GM10266 (cell line): Measurements from ENCODE around the gene BTBD8.

Experiments used
- DNase-seq: peaks from one replicate; pipeline ENCODE4 v3.0.0; 2012; ENCODE audit errors: extremely low spot score
- TF ChIP-seq, protein P1 (sequence below): IDR thresholded peaks from 2 replicates; pipeline ENCODE4 v1.5.1; 2012; ENCODE audit warnings: mild to moderate bottlenecking, low read depth; ENCODE audit not compliant: control insufficient read depth, insufficient read depth; ENCODE audit errors: missing control alignments

The BTBD8 gene

DNA sequence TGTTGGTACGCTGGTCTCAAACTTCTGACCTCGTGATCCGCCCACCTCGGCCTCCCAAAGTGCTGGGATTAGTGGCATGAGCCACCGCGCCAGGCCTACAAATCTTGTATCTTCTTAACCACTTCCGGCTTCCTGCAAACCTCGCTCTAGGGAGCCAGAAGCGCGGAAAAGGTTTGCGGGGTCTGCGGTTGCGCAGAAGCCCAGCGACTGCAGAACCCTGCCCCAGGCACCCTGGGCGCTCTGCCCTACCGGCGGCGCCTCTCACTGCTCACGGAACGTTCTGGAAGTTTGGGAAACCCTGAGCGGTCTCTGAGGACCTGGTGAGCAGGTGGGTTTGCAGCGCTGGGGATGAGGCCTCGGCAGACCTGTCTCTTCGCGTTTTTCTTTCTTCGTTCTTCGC is 137.6 kb downstream of the BTBD8 start, which contains the start of gene C1orf146:
Gene C1orf146, plus strand, starts transcription at position 195 of the 400 bp plus-strand sequence. CDS start 13,506 bp downstream, outside the sequence.
- DNase-seq: no peak
- TF ChIP-seq, protein P1, sequence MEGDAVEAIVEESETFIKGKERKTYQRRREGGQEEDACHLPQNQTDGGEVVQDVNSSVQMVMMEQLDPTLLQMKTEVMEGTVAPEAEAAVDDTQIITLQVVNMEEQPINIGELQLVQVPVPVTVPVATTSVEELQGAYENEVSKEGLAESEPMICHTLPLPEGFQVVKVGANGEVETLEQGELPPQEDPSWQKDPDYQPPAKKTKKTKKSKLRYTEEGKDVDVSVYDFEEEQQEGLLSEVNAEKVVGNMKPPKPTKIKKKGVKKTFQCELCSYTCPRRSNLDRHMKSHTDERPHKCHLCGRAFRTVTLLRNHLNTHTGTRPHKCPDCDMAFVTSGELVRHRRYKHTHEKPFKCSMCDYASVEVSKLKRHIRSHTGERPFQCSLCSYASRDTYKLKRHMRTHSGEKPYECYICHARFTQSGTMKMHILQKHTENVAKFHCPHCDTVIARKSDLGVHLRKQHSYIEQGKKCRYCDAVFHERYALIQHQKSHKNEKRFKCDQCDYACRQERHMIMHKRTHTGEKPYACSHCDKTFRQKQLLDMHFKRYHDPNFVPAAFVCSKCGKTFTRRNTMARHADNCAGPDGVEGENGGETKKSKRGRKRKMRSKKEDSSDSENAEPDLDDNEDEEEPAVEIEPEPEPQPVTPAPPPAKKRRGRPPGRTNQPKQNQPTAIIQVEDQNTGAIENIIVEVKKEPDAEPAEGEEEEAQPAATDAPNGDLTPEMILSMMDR: no peak

DNA sequence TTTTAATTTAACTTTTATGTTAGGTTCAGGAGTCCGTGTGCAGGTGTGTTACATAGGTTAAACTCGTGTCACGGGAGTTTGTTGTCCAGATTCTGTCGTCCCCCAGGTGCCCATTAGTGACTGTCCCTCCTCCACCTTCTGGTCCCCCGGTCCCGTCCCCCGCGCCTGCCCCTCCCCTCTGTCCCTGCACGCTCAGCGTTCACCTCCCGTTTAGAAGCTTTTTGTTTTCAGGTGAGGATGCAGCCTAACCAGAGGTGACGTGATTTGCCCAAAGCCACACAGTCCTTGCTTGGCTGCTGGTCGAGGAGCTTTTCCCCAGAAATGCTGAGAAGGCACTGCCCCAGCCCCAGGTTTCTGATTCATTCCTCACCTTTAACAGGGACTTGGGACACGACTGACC is 138.4 kb downstream of the BTBD8 start:
- no peak for DNase-seq
- TF ChIP-seq, protein P1: no peak

DNA sequence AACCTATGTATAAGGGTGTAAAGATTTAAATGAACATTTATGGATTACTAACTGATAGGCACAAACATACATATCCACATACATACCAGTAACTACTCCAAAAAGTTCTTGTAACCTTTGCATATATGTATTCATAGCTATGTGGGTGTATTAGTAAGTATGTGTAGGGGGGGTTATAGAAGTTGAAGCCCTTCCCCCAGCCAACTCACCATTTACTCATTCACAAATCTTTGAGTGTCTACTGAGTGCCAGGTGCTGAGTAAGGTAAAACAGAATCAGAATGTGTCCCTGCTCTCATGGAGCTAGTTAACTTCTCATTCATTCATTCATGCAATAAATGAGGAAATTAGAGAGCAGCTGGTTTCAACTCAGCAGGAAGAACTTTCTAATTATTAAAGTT is 138.9 kb downstream of the BTBD8 start:
- no peak for DNase-seq
- TF ChIP-seq, protein P1: no peak

DNA sequence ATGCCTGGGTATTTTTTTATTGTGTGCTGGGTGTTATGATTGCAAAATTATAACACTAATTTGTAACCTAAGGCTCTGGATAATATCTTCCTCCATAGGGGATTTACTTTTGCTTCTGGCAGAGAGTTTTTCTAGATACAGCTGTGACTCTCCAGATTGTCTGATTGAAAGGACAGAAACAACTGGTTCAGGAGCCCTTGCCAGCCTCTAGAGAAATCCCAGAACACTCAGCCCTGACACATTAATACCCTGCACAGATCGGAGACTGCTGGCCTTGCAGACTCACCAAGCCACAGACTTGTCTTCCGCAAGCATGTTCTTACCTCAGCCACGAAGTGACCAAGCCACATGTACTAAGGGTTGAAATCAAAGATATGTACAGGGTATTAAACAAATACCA is 148.3 kb downstream of the BTBD8 start:
- TF ChIP-seq, protein P1: no peak

DNA sequence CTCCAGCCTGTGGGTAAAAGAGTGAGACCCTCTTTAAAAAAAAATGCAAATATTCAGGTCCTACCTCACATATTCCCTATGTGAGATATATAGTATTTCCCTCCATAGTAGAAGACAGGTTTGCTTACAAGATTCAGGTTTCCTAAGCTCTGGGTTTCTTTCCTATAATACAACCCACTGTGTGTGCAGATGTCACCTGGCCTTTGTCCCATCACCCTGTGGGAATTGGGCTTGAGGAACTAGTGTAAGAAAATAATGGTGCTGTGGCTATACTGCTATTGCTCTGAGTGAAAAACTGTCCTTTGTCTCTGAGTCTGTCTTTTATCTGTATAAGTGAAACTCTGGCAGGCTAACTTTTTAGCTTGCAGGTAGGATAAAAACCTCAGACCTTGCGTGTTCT is 150.6 kb downstream of the BTBD8 start:
- TF ChIP-seq, protein P1: no peak
- DNase-seq: no peak

More for the DNA sequence above, 148.3 kb downstream of the BTBD8 start:
- DNase-seq: no peak
